SW480 (cell line): ENCODE data around the gene FRK.
A peak's percentile ranks its signal among the peaks of the same experiment; 100 is the strongest.
"Not testable (repeated sequence)": the region's sequence is repeated elsewhere in the genome, so short reads cannot be mapped to it uniquely, and the experiment has no call there.

Experiments
- DNase-seq: peaks from one replicate; pipeline ENCODE4 v3.0.0-alpha.2; 2016; ENCODE audit warnings: low spot score

The FRK gene

DNA sequence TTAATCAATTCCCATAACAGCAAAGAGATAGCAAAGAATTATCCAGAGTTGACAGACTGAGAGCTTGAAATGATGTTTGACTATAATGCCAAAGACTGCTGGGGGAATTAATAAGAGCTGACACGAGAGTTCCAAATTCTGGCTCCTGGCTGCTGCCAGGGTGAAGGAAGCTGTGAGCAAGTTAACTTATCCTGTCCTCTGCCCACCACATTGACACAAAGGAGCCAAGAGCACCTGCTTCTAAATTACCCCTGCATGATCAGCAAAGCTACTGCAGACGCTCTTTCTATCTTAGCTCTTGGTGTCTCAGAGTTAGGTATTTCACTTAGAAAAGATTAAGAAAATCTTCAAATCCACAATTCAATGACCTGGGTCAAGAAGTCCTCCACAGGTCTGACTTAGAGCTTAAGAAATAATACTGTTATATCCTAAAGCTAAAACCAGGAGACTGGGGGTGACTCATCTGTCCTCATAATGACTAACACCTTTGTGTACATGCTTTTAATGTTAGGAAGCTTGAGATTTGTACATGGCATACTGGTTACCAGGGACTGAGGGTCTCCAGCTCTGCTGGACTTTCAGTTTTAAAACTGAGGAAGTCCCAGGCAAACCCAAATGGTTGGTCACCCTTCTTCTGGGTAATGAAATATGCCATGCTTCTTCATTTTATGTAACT lies 13.2 kb upstream of the FRK start:
- DNase-seq = peak; percentile 50

DNA sequence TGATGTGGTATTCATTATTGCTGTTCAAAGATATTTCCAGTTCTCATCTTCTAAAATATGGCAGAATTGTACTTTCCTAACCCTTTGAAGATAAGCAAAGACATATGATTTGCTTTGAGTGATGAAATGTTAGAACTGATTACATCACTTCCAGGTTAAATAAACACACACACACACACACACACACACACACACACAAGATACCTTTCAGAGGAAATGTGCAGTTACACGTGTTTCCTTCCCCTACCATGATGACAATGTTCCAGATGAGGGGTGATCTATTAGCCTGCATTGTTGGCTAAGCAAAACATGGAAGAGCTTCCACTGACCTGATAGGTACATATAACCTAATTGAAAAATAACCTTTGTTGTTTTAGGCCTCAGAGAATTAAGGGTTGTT lies 11.7 kb upstream of the FRK start:
- peak; percentile 21 for DNase-seq

DNA sequence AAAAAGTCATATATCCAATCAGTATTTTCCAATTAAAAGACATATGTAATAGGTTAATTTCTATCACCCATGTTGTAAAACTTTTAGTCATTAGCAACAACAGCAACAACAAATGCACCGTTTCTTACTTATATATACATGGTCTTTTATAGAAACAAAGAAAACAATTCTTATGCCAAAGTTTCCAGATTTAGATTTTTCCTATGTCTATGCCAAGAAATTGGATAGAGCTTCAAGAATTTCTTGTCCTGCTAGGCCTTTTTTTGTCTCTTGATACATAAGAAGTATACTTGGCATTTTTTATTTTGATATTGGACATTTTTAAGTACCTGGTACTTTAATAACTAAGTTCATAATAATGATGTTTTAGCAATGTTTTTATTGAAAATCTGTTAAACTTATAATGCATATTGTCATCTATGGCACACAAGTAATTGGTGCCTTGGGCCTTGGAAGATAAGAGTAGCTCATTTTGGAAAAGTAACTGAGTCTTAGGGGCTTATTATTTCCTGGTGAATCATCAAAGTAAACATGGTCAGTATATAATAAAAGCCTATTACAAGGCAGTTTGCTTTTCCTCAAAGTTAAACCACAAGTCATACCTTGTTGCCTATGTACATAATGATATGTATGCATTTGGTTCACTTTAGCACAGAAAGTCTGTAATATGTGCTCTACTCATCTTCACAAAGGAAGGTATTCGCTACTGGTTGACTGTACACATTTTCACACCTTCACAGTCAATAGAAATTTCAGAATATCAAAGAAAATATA lies 10.1 kb upstream of the FRK start:
- peak; percentile 28 for DNase-seq

DNA sequence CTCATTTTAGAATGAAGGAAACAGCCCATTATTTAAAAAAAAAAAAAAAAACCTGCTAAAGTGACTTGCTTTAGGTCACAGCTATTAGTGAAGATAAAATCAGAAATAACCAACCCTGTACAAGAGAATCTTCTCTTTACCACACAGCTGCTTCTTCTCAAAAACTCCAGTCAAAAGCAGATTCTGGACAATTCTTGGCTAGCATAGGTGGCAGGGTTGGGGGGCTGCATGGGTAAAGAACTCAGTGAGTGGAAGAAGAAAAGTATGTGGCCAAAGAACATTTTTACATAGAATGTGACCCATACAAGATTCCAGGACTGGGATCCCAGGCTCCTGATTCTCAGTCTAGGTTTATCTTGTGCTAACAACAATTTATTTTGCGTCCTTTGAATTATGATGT lies 9.4 kb upstream of the FRK start:
- DNase-seq = no peak

DNA sequence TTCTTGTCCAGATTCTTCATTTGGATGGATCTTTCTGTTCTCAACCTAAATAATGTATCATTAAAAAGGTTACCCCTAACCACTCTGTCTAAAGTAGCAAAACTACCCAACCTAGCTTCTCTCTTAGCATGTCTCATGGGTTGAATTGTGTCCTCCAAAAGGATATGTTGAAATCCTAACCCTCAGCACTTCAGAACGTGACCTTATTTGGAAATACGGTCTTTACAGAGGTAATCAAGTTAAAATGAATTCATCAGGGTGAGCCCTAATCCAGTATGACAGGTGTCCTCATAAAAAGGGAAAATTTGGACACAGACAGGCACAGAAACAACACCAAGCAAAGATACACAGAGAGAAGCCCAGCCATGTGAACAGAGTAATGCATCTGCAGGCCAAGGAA lies 6.1 kb upstream of the FRK start:
- no peak for DNase-seq

DNA sequence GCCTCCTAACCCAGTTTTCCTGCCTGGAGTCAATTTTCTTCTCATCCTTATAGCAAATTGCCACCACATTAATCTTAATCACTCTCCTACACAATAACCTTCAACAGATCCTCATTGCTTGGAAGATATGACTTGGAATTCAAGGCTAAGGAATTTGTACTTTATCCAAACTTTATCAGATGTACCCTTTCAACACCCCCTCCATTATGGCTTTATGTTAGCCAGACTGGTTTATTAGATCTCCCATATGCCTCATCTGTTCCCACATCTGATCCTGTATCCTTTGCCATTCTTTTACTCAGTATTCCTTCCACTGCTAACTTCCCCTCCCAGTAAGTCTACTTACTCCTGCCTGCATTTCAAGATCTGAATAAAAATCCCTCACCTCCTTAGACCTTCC lies 4.0 kb upstream of the FRK start:
- no peak for DNase-seq

DNA sequence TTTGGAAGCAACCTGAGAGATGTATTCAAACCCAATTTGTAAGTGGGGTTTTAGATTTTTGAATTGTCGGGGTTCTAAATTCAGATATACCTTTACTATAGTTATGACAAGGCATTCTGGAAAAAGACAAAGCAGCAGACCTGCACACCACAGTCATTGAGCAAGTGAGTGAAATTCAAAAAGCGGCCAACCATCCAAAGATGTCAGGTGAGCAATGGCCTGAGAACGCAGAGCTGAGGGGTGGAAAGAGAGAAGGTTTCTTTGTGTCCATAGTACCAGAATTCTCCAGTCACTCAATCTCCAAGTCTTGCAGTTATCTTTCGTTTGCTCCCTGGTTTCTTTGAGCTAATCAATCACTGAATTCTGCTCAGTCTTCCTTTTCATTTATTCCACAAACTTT lies 1.8 kb upstream of the FRK start:
- no peak for DNase-seq

DNA sequence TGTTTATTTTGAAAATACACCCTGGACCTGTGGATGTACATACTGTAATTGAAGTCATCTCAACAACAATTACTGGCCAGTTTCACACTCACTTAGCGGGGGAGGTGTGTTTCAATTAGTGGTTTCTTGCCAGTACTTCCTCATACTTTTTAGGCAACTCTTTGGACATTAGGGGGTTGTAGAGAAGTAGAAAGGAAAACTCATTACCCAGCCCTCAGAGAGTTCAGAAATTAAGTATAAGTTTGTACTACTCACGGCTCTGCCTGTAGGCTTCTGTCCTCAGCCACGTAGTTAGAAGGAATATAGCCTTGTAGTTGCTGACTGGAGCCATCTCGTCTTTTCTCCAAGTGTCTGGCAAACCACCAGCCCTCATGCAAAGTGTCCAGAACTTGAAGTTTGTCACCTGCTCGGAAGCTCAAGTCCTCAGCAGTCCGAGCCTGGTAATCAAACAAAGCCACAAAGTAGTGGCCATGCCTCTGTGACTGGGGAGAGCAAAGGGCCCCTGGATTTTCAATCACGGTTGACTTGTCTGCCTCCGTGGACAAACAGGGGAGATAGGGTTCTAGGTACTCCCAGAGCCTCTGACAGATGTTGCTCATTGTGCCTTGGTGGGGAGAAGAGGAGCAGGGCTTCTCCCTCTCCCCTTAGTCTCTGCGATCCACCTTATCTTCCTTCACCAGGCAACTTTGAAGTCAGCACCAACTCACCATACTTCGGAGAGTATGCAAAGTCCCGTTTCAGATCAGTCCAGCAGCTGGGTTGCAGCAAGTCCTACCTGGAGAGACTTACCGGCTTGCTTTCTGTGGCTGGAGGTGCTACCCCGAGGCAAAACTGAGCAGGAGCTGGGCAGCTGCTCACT lies 749 bp downstream of the FRK start:
- DNase-seq = peak; percentile 43

DNA sequence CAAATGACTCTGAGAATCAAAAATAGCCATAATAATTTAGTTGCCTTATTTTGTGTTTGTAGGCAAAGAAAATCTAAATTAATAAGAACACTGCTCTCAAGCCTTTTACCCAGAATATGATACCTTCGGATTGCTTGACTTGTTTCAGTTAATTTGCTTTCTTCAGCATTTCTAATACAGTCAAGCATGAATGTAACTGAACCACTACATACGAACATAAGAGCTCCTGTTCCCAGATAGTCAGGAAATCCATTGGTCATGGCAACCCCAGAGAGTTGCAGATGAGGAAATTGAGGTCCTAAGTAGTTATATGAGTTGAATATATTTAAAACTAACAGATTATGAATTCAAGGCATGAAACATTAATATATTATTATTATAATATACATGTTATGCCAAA lies 2.9 kb downstream of the FRK start:
- no peak for DNase-seq

DNA sequence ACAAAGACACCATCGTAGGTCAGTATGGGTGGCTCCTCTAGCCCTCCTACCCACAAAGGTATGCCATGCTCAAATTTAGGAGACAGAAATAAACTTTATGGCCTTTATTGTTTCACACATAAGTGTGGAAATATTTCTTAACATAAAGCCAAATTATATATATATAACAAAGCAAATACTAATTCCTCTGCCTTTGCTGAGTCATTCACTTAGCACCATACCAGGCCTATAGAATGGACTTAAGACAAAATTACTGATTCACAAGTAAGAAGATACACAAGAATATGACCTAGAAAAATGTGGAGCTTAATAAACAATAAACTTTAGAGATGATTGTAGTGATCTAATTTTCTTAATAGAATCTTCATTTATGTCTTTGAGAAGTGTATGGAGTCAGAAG lies 5.2 kb downstream of the FRK start:
- DNase-seq = no peak

DNA sequence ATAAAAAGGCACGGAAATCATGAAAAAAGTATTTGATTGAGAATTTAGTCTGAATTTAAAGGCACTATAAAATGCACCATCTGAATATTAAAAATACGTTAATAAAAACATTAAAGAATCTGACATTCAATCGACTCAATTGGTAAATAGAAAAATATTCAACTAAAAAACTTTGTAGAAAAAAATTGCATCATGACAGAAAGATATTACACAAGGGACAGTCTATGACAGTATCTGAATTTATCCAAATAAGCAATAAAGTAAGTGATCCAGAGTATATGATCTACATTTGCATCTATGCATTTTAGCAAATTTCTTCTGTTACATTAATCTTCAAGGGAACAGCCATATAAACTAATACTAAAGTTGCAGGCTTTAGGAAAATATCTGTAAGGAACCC lies 9.4 kb downstream of the FRK start:
- DNase-seq = no peak

DNA sequence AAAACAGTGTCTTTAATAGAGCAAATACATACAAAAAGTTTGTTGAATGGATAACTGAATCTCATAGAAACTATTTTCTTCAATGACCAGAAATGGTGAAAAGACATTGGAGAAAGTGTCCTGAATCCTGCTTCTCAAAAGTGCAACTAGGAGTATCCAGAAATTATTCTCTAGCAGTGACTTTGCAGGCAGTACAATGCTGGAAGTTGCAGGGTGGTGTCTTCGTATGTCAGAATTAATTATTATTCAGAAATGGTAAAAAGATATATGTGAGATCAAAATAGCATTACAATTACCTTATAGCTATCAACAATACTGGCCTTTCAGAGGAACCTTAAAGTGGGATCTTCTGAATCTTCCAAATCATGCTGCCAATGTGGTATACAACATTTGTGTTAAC lies 10.0 kb downstream of the FRK start:
- no peak for DNase-seq

DNA sequence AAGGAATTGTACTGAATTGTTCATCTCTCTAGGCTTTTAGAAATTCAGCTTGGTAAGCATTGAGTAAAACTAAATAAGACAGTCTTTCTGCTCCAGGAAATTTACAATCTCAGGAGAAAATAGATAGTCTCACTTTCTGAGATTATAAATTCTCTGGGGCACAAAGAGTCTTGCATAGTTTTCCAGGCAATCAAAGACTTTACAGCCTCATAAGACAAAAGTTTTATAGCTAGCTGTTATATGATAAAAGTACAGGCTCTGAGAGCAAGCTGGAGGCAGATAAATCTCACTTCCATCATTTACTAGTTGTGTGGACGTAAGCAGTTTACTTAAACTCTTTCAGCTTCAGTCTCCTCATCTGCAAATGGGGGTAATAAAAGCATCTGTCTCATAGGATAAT lies 11.4 kb downstream of the FRK start:
- no peak for DNase-seq

DNA sequence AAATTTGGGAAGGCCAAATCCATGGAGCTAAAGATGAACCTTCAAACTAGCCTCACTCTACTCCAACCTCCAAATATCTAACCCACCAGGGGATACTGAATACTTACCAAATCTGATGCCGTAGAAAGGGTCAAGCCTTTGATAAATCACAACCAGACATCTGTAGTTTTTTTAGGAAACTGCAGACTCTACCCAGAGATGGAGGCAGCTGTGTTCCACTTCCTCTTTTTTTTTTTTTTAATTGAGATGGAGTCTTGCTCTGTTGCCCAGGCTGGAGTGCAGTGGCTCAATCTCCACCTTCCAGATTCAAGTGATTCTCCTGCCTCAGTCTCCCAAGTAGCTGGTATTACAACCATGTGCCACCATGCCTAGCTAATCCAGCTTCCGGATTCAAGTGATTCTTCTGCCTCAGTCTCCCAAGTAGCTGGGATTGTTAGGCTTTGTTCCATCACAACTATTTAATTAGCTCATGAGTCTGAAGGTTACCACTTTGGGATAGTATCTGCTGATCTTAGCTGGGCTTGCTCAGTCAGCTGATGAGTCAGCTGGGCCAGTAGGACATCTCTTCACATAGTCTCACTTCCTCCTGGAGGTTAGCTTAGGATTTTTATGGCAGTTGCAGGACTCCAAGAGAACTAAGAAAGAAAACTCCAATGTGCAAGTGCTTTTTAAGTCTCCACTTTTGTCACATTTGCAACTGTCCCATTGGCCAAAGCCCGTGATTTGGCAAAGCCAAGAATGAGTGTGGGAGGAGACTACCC lies 13.3 kb downstream of the FRK start:
- DNase-seq = no peak

DNA sequence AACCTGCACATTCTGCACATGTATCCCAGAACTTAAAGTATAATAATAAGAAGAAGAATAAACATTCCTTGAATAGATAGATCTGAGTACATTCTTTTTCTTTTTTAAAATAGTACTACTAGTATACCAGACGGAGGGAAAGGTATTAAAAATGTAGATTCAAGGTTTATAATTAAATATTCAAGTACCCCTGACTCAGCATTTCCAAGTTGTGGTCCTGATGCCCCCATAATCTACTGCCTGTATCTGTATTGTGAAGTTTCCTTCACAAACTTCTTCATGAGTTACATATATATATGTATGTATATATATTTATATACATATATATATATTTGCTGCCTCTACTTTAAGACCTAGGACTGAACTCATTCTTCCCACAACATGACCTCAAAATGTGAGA lies 14.0 kb downstream of the FRK start:
- no peak for DNase-seq

DNA sequence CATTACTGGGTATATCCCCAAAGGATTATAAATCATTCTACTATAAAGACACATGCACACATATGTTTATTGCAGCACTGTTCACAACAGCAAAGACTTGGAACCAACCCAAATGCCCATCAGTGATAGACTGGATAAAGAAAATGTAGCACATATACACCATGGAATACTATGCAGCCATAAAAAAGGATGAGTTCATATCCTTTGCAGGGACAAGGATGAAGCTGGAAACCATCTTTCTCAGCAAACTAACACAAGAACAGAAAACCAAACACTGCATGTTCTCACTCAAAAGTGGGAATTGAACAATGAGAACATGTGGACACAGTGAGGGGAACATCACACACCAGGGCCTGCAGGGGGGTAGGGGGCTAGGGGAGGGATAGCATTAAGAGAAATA lies 14.4 kb downstream of the FRK start:
- not testable (repeated sequence) for DNase-seq

DNA sequence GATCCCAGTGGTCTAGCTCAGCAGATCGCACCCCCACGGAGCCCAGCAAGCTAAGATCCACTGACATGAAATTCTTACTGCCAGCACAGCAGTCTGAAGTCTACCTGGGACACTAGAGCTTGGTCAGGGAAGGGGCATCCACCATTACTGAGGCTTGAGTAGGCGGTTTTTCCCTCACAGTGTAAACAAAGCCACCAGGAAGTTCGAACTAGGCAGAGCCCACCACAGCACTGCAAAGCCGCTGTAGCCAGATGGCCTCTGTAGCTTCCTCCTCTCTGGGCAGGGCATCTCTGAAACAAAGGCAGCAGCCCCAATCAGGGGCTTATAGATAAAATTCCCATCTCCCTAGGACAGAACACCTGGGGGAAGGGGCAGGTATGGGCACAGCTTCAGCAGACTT lies 18.8 kb downstream of the FRK start:
- DNase-seq = no peak

DNA sequence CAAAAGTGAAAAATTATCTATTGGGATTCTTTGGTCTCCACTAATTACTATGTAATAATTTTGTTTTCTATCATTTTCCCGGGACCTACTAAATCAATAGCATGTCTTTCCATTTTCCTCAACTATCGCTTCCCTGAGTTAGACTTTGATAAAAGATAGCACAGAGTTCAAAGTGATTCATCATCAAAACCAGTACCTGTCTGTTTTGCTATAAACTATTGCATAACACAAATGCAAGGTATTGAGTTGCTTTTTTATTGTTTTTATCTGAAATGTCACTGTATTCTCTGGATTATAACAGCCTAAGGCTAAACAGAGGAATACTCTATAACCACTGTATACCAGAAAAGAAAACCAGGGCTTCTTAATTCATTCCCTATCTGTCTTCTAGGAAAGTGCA lies 19.7 kb downstream of the FRK start:
- DNase-seq = no peak

DNA sequence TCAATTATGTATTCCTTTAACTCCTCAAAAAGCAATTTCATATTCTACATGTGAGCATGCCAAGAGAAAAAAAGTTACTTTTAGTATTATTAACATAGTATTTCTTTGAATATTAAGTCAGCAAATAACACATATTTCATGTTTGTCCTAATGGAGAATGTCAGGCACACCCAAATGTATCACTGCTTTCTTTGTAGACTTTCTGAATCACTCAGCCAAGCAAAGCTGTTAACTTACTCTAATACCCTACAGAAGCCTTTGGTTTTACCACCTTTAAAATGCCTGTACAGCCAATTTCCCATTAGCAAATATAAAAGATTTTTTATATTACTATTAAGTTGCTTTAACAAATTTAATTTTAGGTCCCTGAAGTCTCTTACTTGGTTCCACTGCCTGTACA lies 23.8 kb downstream of the FRK start:
- no peak for DNase-seq

DNA sequence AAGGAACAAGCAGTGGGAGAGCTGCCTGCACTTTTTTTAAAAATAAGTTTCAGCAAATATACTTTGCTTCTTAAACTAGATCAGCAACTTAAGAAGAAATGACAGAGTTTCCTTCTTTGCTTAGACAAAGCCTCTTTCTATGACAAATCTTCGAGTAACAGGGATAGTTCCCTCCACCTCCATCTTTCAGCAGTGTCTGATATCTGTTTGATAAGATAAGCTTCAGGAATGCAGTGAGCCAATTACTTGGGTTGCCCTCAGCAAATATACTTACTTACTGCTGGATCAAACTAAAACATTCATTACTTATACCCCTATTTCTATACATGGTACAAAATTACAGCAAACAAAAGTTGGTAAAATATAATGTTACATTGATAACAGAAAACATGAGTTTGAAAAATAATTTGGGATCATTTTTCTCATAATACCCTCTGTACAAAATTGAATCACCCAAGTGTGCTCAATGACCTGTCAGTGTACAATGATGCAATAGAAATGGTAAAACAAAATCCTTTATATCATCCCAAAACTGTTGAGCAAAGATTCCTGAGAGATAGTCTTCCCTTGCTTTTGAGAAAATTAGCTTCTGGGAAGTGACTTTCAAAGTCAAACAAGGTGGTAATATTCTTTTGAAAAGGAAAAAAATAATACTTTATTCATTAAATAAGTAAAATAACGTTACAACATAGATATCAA lies 24.5 kb downstream of the FRK start:
- no peak for DNase-seq

DNA sequence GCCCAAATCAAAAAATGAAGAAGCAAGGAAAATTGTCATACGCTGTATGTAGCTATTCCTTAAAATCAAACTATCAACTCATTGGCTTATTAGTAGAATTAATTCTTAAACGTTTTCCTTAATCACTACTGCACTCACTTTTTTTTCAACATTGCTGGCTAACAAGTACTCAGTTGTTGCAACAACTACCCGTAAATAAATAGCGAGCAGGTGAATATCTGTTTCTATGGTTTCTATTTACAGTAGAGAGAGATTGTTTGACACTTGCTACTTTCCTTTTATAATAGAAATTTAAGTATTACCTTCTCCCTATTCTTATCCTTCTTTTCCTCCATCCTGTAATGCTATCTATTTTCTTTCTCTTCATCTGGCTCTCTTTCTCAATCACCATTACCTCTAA lies 25.1 kb downstream of the FRK start:
- no peak for DNase-seq

DNA sequence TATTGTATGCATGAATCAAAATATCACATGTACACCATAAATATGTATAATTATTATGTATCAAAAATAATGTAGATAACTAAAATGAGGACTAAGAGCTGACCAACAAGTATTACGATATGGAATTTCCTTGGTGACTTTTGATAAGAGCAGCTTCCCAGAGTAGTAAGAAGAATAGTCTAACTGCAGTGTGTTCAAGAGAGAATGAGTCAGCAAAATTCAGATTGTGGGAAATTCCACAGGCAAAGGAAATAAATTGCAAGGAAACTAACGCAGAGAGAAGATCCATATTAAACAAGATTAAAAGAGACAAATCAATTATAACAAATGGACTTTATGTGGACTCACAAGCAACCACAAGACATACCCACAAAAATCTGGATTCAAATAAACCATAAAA lies 26.4 kb downstream of the FRK start:
- DNase-seq = no peak
